GM19328 (cell line): ENCODE data around the gene TMEM33.

Experiments
- ATAC-seq: cut with Tn5 transposase; IDR thresholded peaks from one replicate; pipeline ENCODE4 v1.9.1; 2021; ENCODE audit warnings: mild to moderate bottlenecking, moderate library complexity; ENCODE audit not compliant: unreplicated experiment

TMEM33 gene

GRCh38 chr4:41939016-41939626, 3.9 kb downstream of the TMEM33 start:
- ATAC-seq, result no peak

DNA sequence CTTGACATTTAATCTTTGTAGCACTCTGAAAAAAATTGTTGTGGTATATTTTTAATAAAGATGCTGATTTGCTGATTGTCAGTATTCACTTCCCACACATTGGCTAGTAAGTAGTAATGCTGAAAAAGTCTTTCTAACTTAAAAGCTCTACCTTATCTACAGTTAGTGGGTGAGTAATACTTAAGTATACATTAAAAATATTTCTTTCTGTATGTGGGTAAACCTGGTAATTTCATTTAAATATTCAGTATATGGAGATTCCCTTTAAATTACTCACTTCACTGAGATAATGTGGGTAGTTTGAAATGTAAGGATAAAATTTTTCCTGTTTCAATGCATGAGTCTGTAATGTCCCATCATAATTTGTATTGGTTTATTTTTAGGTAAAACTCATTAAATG, 5.6 kb downstream of the TMEM33 start:
- ATAC-seq, result no peak

DNA sequence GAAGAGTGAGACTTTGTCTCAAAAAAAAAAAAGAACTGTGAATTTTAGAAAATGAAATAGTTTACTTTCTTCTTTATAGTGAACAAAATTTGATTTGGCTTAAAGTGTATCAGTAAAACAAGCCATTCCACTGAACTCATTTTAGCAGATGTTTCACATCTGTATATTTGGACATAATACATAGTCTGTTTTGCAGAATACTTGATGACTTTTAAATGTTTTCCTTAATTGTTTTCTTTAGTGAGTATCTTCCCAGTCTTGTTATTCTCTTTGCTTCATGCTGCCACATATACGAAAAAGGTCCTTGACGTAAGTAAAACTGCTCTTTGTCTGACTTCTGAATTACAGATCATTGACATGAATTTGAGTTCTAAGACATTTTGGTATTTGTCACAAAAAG, 8.3 kb downstream of the TMEM33 start:
- no peak for ATAC-seq

GRCh38 chr4:41944089-41944488, 8.9 kb downstream of the TMEM33 start:
- no peak for ATAC-seq

GRCh38 chr4:41949531-41949930, 14.3 kb downstream of the TMEM33 start:
- ATAC-seq, result no peak

- ATAC-seq, result no peak
Observed at GRCh38 chr4:41957634-41958033, 22.4 kb downstream of the TMEM33 start.

GRCh38 chr4:41963105-41963504, 27.9 kb downstream of the TMEM33 start:
- no peak for ATAC-seq

DNA sequence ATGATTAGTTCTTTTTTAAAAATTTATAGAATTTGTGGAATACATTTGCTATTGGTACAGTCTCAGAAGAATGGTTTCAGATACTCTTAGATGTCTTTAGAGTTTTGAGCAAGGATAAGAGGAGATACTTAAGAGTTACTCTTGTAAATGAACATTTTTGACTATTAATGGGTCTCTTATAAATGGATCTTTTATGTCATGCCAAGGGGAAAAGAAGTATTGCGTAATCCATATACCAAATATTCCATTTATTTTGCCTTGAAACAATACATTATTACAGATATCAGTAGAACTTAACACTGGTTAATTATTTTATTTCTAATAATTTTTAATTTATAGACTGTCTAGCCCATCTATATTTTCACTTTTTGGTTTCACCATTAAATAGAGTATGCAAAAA, 29.2 kb downstream of the TMEM33 start:
- no peak for ATAC-seq

- ATAC-seq, result no peak
Observed at GRCh38 chr4:41967392-41967791, 32.2 kb downstream of the TMEM33 start.

DNA sequence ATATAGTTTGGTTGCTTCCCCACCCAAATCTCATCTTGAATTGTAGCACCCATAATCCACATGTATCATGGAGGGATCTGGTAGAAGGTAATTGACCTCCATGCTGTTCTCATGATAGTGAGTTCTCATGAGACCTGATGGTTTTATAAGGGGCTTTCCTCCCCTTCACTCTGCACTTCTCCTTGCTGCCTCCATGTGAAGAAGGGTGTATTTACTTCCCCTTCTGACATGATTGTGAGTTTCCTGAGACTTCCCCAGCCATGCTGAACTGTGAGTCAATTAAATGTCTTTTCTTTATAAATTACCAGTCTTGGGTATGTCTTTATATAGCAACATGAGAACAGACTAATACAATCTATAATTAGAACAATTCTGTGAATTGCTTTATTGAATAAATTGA, 34.4 kb downstream of the TMEM33 start:
- no peak for ATAC-seq

GRCh38 chr4:41975341-41975740, 40.1 kb downstream of the TMEM33 start:
- no peak for ATAC-seq

- no peak for ATAC-seq
Observed at GRCh38 chr4:41976775-41977516, 41.7 kb downstream of the TMEM33 start.

- no peak for ATAC-seq
Observed at GRCh38 chr4:41977709-41978108, 42.5 kb downstream of the TMEM33 start.

- no peak for ATAC-seq
Observed at GRCh38 chr4:41981456-41981855, 46.2 kb downstream of the TMEM33 start, which contains the start of gene DCAF4L1. Gene DCAF4L1 (plus strand): TSS chr4:41981756. CDS start chr4:41981793, 37 bp downstream.

GRCh38 chr4:41982716-41983115, 47.5 kb downstream of the TMEM33 start:
- no peak for ATAC-seq

GRCh38 chr4:41985151-41985550, 49.9 kb downstream of the TMEM33 start:
- ATAC-seq, result no peak

GRCh38 chr4:41989994-41990364, 54.8 kb downstream of the TMEM33 start:
- ATAC-seq, result peak; percentile 23

- peak; percentile 100 for ATAC-seq
Observed at GRCh38 chr4:41990365-41991111, 55.3 kb downstream of the TMEM33 start, which contains the start of gene SLC30A9. Gene SLC30A9 (plus strand): TSS chr4:41990530. CDS start chr4:41990652, 122 bp downstream.

DNA sequence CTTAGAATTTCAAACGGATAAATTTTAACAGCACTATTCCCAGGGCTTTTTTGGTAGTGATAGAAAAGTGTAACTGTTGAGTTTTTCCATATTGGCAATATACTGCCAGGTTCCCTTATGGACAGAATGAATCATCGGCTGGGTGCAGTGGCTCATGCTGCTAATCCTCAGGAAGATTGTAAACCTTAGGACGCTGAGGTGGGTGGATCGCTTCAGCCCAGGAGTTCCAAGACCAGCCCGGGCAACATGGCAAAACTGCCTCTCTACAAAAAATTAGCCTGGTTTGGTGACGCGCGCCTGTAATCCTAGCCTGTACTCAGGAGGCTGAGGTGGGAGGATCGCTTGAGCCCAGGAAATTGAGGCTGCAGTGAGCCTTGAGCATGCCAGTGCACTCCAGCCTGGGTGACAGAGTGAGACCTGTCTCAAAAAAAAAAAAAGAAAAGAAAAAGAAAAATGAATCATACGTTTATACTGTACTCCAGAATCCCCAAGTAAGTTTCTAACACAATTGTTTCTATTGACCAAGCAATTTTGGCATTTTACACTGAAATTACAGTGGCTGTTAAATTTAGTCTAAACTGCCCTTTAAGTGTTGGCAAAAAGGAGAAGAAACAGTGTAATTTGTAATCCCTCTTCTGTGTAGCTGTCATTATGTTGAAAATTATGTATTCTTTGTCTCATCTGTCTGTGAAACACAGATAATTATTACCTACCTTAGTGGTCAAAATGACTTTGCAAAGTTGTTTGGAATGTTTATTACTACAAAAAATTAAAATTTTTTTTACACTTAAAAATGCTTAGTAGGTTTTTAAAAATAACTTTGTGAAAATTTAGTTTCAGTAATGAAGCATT, 56.9 kb downstream of the TMEM33 start:
- ATAC-seq, result no peak

DNA sequence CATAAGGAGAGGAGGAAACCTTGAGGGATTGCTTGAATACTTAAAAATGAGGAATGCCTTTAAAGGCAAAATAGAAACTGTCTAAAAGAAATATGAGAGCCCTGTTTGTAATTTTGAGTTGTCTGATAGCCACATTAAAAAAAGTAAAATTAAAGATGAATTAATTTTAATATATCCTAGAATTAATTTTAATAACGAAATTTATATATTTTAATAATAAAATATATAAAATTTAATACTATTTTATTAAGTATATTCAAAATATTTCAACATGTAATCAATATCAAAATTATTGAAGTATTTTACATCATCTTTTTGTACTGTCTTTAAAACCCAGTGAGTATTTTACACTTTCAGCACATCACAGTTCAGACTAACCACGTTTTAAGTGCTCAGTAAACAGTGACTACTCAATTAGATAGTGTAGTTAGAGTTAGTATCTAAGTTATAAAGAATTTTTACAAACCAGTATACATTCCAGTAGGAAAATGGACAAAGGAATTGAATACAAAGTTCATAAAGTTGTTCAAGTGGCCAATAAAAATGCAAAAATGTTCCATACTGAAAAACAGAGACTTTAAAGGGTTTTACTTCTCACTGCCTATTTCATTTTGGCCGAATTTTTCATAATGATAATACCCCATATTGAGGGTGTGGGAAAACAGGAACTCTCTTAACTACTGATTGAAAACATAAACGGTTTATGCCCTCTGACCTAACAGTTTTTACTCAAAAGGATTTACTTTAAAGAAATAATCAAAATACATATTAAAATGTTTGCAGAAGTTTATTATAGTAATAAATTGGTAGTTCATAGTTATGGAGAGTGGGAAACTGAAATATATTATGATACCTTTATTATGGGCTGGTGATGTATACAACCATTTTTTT, 58.0 kb downstream of the TMEM33 start:
- no peak for ATAC-seq
